ENCODE results near the gene VSTM5. TPM values are rescaled to one million over a fixed set of nuclear protein-coding genes. Genes with fewer than 3 reads are reported as not detected.

Gene VSTM5
- total RNA-seq, 1 experiment from 2014 or later = 0.35 TPM

GRCh38 chr11:93822359-93822758 lies 28.1 kb downstream of the VSTM5 start (continued):
- TF ChIP-seq ZNF425 (CRISPR knock-in tag; conservative IDR thresholded peaks at IDR 0.05) = no peak

- TF ChIP-seq ERG (CRISPR knock-in tag; IDR thresholded peaks at IDR 0.05) (no peak), EMX1 (CRISPR knock-in tag; IDR thresholded peaks at IDR 0.05) (no peak), MXD4 (CRISPR knock-in tag; IDR thresholded peaks at IDR 0.05; ENCODE audit: borderline replicate concordance) (no peak), TEAD1 (CRISPR knock-in tag; IDR thresholded peaks at IDR 0.05) (no peak), ZNF512 (CRISPR knock-in tag; IDR thresholded peaks at IDR 0.05; ENCODE audit: borderline replicate concordance) (no peak)
- ATAC-seq (no peak), DNase-seq (ENCODE audit: low spot score) (no peak)
- peaks cover 35% of the 10 kb centered on the region for H3K4me1 Mint-ChIP-seq
- CTCF ChIA-PET = no interaction called here
- no peak overlapping the region for H3K4me3 Mint-ChIP-seq
- POLR2A ChIA-PET = no interaction called here
- H3K36me3 Mint-ChIP-seq = no peaks in the 10 kb centered on the region
- no peaks in the 10 kb centered on the region for H3K27me3 Mint-ChIP-seq (ENCODE audit: low read depth)
- H3K9me3 Mint-ChIP-seq = no peaks in the 10 kb centered on the region
- H3K27ac Mint-ChIP-seq = no peak overlapping the region
These were observed 28.8 kb downstream of the VSTM5 start for GRCh38 chr11:93821617-93822016.

GRCh38 chr11:93820847-93821246 lies 29.6 kb downstream of the VSTM5 start:
- ATAC-seq (no peak), DNase-seq (ENCODE audit: low spot score) (no peak)
- POLR2A ChIA-PET = no interaction called here
- Mint-ChIP-seq H3K9me3 (no peaks in the 10 kb centered on the region), H3K27me3 (ENCODE audit: low read depth) (no peaks in the 10 kb centered on the region), H3K36me3 (0 out of 2 replicates have a peak, but pooled peaks cover 2% of the 10 kb centered on the region), H3K4me3 (no peak overlapping the region), H3K27ac (0 out of 2 replicates have a peak overlapping the region, but pooled peaks have one; percentile 57), H3K4me1 (peaks cover 35% of the 10 kb centered on the region)
- CTCF ChIA-PET = no interaction called here
- no peak for TF ChIP-seq USF2 (CRISPR knock-in tag; IDR thresholded peaks at IDR 0.05)
- no peak for TF ChIP-seq IRF1 (CRISPR knock-in tag; IDR thresholded peaks at IDR 0.05)
- TF ChIP-seq NR2C2 (CRISPR knock-in tag; IDR thresholded peaks at IDR 0.05) = no peak
- TF ChIP-seq CTCF (IDR thresholded peaks at IDR 0.05) = no peak
- TF ChIP-seq CREM (CRISPR knock-in tag; IDR thresholded peaks at IDR 0.05) = no peak
- TF ChIP-seq USF1 (CRISPR knock-in tag; IDR thresholded peaks at IDR 0.05) = no peak
- no peak for TF ChIP-seq ATF2 (CRISPR knock-in tag; IDR thresholded peaks at IDR 0.05; ENCODE audit: borderline replicate concordance, low read depth)
- TF ChIP-seq E2F4 (CRISPR knock-in tag; IDR thresholded peaks at IDR 0.05; ENCODE audit: borderline replicate concordance, low read depth) = no peak
- TF ChIP-seq NFYB (CRISPR knock-in tag; conservative IDR thresholded peaks at IDR 0.05; ENCODE audit: low read depth) = no peak
- no peak for TF ChIP-seq ESRRA (CRISPR knock-in tag; IDR thresholded peaks at IDR 0.05; ENCODE audit: borderline replicate concordance)
- no peak for TF ChIP-seq FOXP4 (CRISPR knock-in tag; IDR thresholded peaks at IDR 0.05)

Measured in WTC11 (cell line).